ENCODE measurements around the gene COX11. TPM values are rescaled to one million over a fixed set of nuclear protein-coding genes. Genes with fewer than 3 reads are reported as not detected.

COX11 gene
- total RNA-seq, 4 donors from 2014 or later: 30.3 to 43.1 (median 31.7) TPM

DNA sequence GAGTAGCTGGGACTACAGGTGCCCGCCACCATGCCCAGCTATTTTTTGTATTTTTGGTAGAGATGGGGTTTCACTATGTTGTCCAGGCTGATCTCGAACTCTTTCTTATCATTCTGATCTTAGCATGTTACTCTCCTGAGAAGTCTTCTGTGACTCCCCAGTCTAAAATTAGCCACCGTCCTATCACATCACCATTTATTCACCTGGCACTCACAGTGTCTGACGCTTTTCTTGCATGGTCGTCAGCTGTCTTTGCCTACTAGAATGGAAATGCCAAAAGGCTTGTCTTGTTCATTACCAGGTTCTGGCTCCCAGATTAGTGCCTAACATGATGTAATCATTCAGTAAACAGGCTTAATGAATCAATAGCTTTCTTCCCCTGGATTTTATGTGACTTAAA, 44.0 kb downstream of the COX11 start:
- H3K27me3 ChIP-seq: no peaks in the 10 kb centered on the region
- 93% methylated on average over 5 of the region's 5 CpGs for WGBS
- no peak overlapping the region for H3K27ac ChIP-seq
- H3K4me1 ChIP-seq: no peaks in the 10 kb centered on the region
- H3K9me3 ChIP-seq: no peaks in the 10 kb centered on the region
- no peak overlapping the region for H3K4me3 ChIP-seq
- TF ChIP-seq POLR2AphosphoS5 (IDR thresholded peaks at IDR 0.05) (no peak), CTCF (IDR thresholded peaks at IDR 0.05) (no peak), EP300 (IDR thresholded peaks at IDR 0.05) (no peak), POLR2A (IDR thresholded peaks at IDR 0.05) (no peak)
- peaks cover 9% of the 10 kb centered on the region for H3K36me3 ChIP-seq
- no peak for DNase-seq (ENCODE audit: low spot score in 2 of 2)

- peaks cover 3% of the 10 kb centered on the region for H3K9me3 ChIP-seq
- no peaks in the 10 kb centered on the region for H3K27me3 ChIP-seq
- WGBS: 89% methylated on average over 6 of the region's 6 CpGs
- H3K36me3 ChIP-seq: peaks cover 23% of the 10 kb centered on the region
- no peak overlapping the region for H3K27ac ChIP-seq
- no peaks in the 10 kb centered on the region for H3K4me1 ChIP-seq
- TF ChIP-seq CTCF (IDR thresholded peaks at IDR 0.05) (no peak), EP300 (IDR thresholded peaks at IDR 0.05) (no peak), POLR2A (IDR thresholded peaks at IDR 0.05) (no peak)
- no peak for DNase-seq (ENCODE audit: low spot score in 2 of 2)
- no peak overlapping the region for H3K4me3 ChIP-seq
Observed at GRCh38 chr17:54920819-54921218, 47.6 kb downstream of the COX11 start.

GRCh38 chr17:54919425-54919824, 49.0 kb downstream of the COX11 start:
- H3K36me3 ChIP-seq: peaks cover 33% of the 10 kb centered on the region
- TF ChIP-seq EP300 (IDR thresholded peaks at IDR 0.05) (no peak), POLR2AphosphoS5 (IDR thresholded peaks at IDR 0.05) (no peak), POLR2A (IDR thresholded peaks at IDR 0.05) (no peak), CTCF (IDR thresholded peaks at IDR 0.05) (no peak)

DNA sequence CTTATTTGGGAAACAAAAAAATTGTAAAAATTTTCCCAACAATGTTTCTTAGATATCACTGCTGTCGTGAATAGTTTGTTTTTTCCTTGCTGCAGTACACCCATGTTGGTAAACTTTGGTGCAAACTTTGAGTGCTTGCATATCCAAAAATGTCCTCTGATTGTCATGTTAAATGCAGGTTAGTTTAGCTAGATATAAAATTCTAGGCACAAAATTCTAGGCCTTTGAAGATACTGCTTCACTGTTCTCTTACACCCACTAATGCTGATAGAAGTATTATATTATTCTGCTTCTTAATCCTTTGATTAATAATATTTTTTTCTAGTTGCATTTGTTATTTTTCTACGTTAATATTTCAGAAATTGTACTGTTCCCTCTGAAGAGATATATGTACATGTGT, 51.7 kb downstream of the COX11 start:
- DNase-seq (ENCODE audit: low spot score in 2 of 2): no peak
- 89% methylated on average over 2 of the region's 2 CpGs for WGBS
- Histone ChIP-seq H3K36me3 (peaks cover 42% of the 10 kb centered on the region), H3K9me3 (peaks cover 3% of the 10 kb centered on the region), H3K27ac (no peak overlapping the region), H3K4me3 (no peak overlapping the region), H3K4me1 (no peaks in the 10 kb centered on the region), H3K27me3 (no peaks in the 10 kb centered on the region)
- no peak for TF ChIP-seq CTCF (IDR thresholded peaks at IDR 0.05)
- no peak for TF ChIP-seq POLR2AphosphoS5 (IDR thresholded peaks at IDR 0.05)
- no peak for TF ChIP-seq POLR2A (IDR thresholded peaks at IDR 0.05)
- TF ChIP-seq EP300 (IDR thresholded peaks at IDR 0.05): no peak

More at GRCh38 chr17:54919425-54919824, 49.0 kb downstream of the COX11 start:
- no peaks in the 10 kb centered on the region for H3K4me1 ChIP-seq
- no peak overlapping the region for H3K27ac ChIP-seq
- peaks cover 3% of the 10 kb centered on the region for H3K9me3 ChIP-seq
- no peaks in the 10 kb centered on the region for H3K27me3 ChIP-seq
- no peak for DNase-seq (ENCODE audit: low spot score in 2 of 2)
- H3K4me3 ChIP-seq: no peak overlapping the region

Other genes with a start within 250 kb of the COX11 start
- 10 to 100 TPM; 40.2 to 54.6 (median 50.5) TPM for gene TOM1L1, start 67.8 kb downstream of the COX11 start, total RNA-seq
- 10 to 100 TPM in 2 of 4 donors, 1 to 10 TPM in 2; 1.6 to 29.4 (median 7.4) TPM for gene STXBP4, start 111 bp upstream of the COX11 start, total RNA-seq